Gastroesophageal sphincter (tissue), 3 donors: Measurements from ENCODE around the gene IL22RA2.

Experiments
- CTCF ChIP-seq, 4 experiments: fragments of 200-600 bp in 2 of 4; fragments of 450-650 bp in 2 of 4; sonication (generic) in 1 of 4; IDR thresholded peaks; one replicate each; pipeline ENCODE4 v1.5.1; 2017 to 2019; ENCODE audit warnings: antibody characterized with exemption in 4 of 4, mild to moderate bottlenecking in 2 of 4, moderate library complexity in 2 of 4
- EP300 ChIP-seq: sonication (generic); formaldehyde crosslinking; IDR thresholded peaks from one replicate; pipeline ENCODE4 v1.6.1; 2017; ENCODE audit warnings: antibody characterized with exemption, mild to moderate bottlenecking
- POLR2A ChIP-seq, 2 donors: fragments of 450-650 bp; IDR thresholded peaks; one replicate each; pipeline ENCODE4 v1.6.1; 2017; ENCODE audit warnings: antibody characterized with exemption in 2 of 2, mild to moderate bottlenecking in 2 of 2, moderate library complexity in 1 of 2
- POLR2AphosphoS5 ChIP-seq: sonication (generic); formaldehyde crosslinking; IDR thresholded peaks from one replicate; pipeline ENCODE4 v1.6.1; 2017; ENCODE audit warnings: antibody characterized with exemption

- TF ChIP-seq CTCF (IDR thresholded peaks at IDR 0.05), result no peak
- no peak for TF ChIP-seq EP300
- TF ChIP-seq POLR2A (IDR thresholded peaks at IDR 0.05), result no peak
- no peak for TF ChIP-seq POLR2AphosphoS5
Observed at GRCh38 chr6:137116807-137117206, 56.6 kb downstream of the IL22RA2 start.
